Epidermal melanocyte (primary cell): ENCODE measurements around the gene ARL6.
A peak's percentile ranks its signal among the peaks of the same experiment; 100 is the strongest.

Experiments
- DNase-seq: peaks from one replicate; pipeline ENCODE4 v3.0.0; 2011; ENCODE audit warnings: low spot score; ENCODE audit not compliant: insufficient read length

Gene ARL6

GRCh38 chr3:97764407-97765238 is at the start of gene ARL6:
ARL6 (plus strand) TSS chr3:97764758; CDS start chr3:97768108, 3,350 bp downstream.
- peak; percentile 70 for DNase-seq

GRCh38 chr3:97719156-97719821 is 45.3 kb upstream of the ARL6 start:
- DNase-seq, result peak; percentile 28

- DNase-seq, result no peak
Observed at GRCh38 chr3:97720417-97720816, 44.1 kb upstream of the ARL6 start.

GRCh38 chr3:97721446-97721845 is 43.1 kb upstream of the ARL6 start:
- DNase-seq, result no peak

- no peak for DNase-seq
Observed at GRCh38 chr3:97736928-97737327, 27.6 kb upstream of the ARL6 start.

GRCh38 chr3:97738761-97739160 is 25.8 kb upstream of the ARL6 start:
- DNase-seq, result no peak

- DNase-seq, result no peak
Observed at GRCh38 chr3:97742036-97742435, 22.5 kb upstream of the ARL6 start.

GRCh38 chr3:97744289-97744688 is 20.3 kb upstream of the ARL6 start:
- no peak for DNase-seq

- DNase-seq, result no peak
Observed at GRCh38 chr3:97763586-97764406, 762 bp upstream of the ARL6 start.

- no peak for DNase-seq
Observed at GRCh38 chr3:97765336-97765735, 778 bp downstream of the ARL6 start.

- DNase-seq, result no peak
Observed at GRCh38 chr3:97772926-97773325, 8.4 kb downstream of the ARL6 start.

- no peak for DNase-seq
Observed at GRCh38 chr3:97778152-97778551, 13.6 kb downstream of the ARL6 start.

- no peak for DNase-seq
Observed at GRCh38 chr3:97793420-97794019, 29.0 kb downstream of the ARL6 start.

- DNase-seq, result no peak
Observed at GRCh38 chr3:97795951-97796350, 31.4 kb downstream of the ARL6 start.

- no peak for DNase-seq
Observed at GRCh38 chr3:97804471-97804870, 39.9 kb downstream of the ARL6 start.

GRCh38 chr3:97810779-97811390 is 46.3 kb downstream of the ARL6 start:
- no peak for DNase-seq

GRCh38 chr3:97815149-97815917 is 50.8 kb downstream of the ARL6 start:
- no peak for DNase-seq

GRCh38 chr3:97816811-97817210 is 52.3 kb downstream of the ARL6 start:
- no peak for DNase-seq

- no peak for DNase-seq
Observed at GRCh38 chr3:97817965-97818364, 53.4 kb downstream of the ARL6 start.

- DNase-seq, result no peak
Observed at GRCh38 chr3:97820780-97821179, 56.2 kb downstream of the ARL6 start.
